HG03432 (cell line): ENCODE measurements around the gene BCAR3.

Experiments used
- ATAC-seq: cut with Tn5 transposase; IDR thresholded peaks from one replicate; pipeline ENCODE4 v1.9.1; 2021; ENCODE audit warnings: mild to moderate bottlenecking, moderate library complexity; ENCODE audit not compliant: unreplicated experiment

BCAR3 gene

GRCh38 chr1:93600663-93601062 is 81.0 kb downstream of the BCAR3 start:
- no peak for ATAC-seq

GRCh38 chr1:93599479-93599878 is 82.2 kb downstream of the BCAR3 start:
- no peak for ATAC-seq

GRCh38 chr1:93598861-93599439 is 82.7 kb downstream of the BCAR3 start:
- ATAC-seq = no peak

GRCh38 chr1:93598396-93598795 is 83.2 kb downstream of the BCAR3 start:
- no peak for ATAC-seq

- no peak for ATAC-seq
Measured at GRCh38 chr1:93597709-93598108, 83.9 kb downstream of the BCAR3 start.

GRCh38 chr1:93596329-93597089 is 85.1 kb downstream of the BCAR3 start:
- no peak for ATAC-seq

GRCh38 chr1:93595743-93596142 is 85.9 kb downstream of the BCAR3 start:
- ATAC-seq = no peak

GRCh38 chr1:93595266-93595665 is 86.4 kb downstream of the BCAR3 start:
- no peak for ATAC-seq

GRCh38 chr1:93594603-93594880 is 87.1 kb downstream of the BCAR3 start:
- ATAC-seq = no peak

GRCh38 chr1:93593854-93594602 is 87.6 kb downstream of the BCAR3 start:
- no peak for ATAC-seq

GRCh38 chr1:93592551-93592949 is 89.1 kb downstream of the BCAR3 start:
- no peak for ATAC-seq

GRCh38 chr1:93591676-93592550 is 89.7 kb downstream of the BCAR3 start:
- ATAC-seq = peak; percentile 90

- ATAC-seq = peak; percentile 23
Measured at GRCh38 chr1:93591291-93591675, 90.4 kb downstream of the BCAR3 start.

GRCh38 chr1:93588955-93589354 is 92.7 kb downstream of the BCAR3 start:
- no peak for ATAC-seq

- ATAC-seq = no peak
Measured at GRCh38 chr1:93588206-93588605, 93.4 kb downstream of the BCAR3 start.

- no peak for ATAC-seq
Measured at GRCh38 chr1:93587354-93587753, 94.3 kb downstream of the BCAR3 start.

- ATAC-seq = no peak
Measured at GRCh38 chr1:93585059-93585966, 96.3 kb downstream of the BCAR3 start.

GRCh38 chr1:93584261-93585003 is 97.2 kb downstream of the BCAR3 start:
- ATAC-seq = no peak
